H1 (cell line): ENCODE measurements around the gene TMEM185A. TPM values are rescaled to one million over a fixed set of nuclear protein-coding genes. Genes with fewer than 3 reads are reported as not detected.
"Not testable (repeated sequence)": the region's sequence is repeated elsewhere in the genome, so short reads cannot be mapped to it uniquely, and the experiment has no call there.

ENCODE experiments used
- CTCF ChIA-PET: fragments of 300-600 bp; sonication (Branson Sonifier 250); formaldehyde crosslinking; loops from one replicate; lab custom pipeline; 2021; ENCODE audit not compliant: partially characterized antibody; lab: Charles Lee
- POLR2A ChIA-PET: fragments of 300-600 bp; sonication (Branson Sonifier 250); formaldehyde crosslinking; loops from one replicate; lab custom pipeline; 2021; ENCODE audit warnings: inconsistent platforms; ENCODE audit not compliant: partially characterized antibody; lab: Charles Lee
- DNase-seq, 2 experiments: peaks; one replicate each; pipeline versions ENCODE4 v3.0.0 to v3.0.0-alpha.2; 2010 to 2022; ENCODE audit warnings: low spot score in 2 of 2, low read depth in 1 of 2, mixed read lengths in 1 of 2
- FAIRE-seq: peaks from 2 replicates; lab custom pipeline; 2011; peaks lifted over from hg19 to GRCh38; lab: Jason Lieb, UNC
- H2AFZ ChIP-seq: 2 replicates; pipeline ENCODE4 v1.8.1; 2012; ENCODE audit warnings: low read length, inconsistent platforms
- H2AK5ac ChIP-seq: 2 replicates; pipeline ENCODE4 v1.6.1; 2013; ENCODE audit warnings: low read depth, low read length
- H2BK120ac ChIP-seq: replicated peaks from 2 replicates; pipeline ENCODE3; 2013; ENCODE audit warnings: low read depth, low read length, inconsistent platforms
- H2BK12ac ChIP-seq: 2 replicates; pipeline ENCODE4 v1.6.1; 2013; ENCODE audit warnings: low read depth, low read length
- H2BK15ac ChIP-seq: 2 replicates; pipeline ENCODE4 v1.6.1; 2013; ENCODE audit warnings: low read length
- H2BK20ac ChIP-seq: 2 replicates; pipeline ENCODE4 v1.6.1; 2013; ENCODE audit warnings: low read length
- H2BK5ac ChIP-seq: 2 replicates; pipeline ENCODE4 v1.6.1; 2013; ENCODE audit warnings: low read depth, low read length
- H3K14ac ChIP-seq: 2 replicates; pipeline ENCODE4 v1.6.1; 2013; ENCODE audit warnings: inconsistent platforms; ENCODE audit not compliant: insufficient read length
- H3K18ac ChIP-seq: 2 replicates; pipeline ENCODE4 v1.6.1; 2013; ENCODE audit warnings: low read length; ENCODE audit errors: extremely low read depth
- H3K23ac ChIP-seq: 2 replicates; pipeline ENCODE4 v1.6.1; 2013; ENCODE audit warnings: inconsistent platforms; ENCODE audit not compliant: insufficient read length
- H3K23me2 ChIP-seq: 2 replicates; pipeline ENCODE4 v1.6.1; 2013; ENCODE audit warnings: low read depth, low read length
- H3K27ac ChIP-seq: 2 replicates; pipeline ENCODE4 v1.6.1; 2011; ENCODE audit warnings: low read depth, low read length, inconsistent platforms
- H3K27me3 ChIP-seq, 4 experiments: replicated peaks in 1 of 4; 1 replicate in 1 of 4; 2 replicates in 3 of 4; pipeline versions ENCODE4 v1.6.1 to v1.8.1; 2011 to 2013; ENCODE audit warnings: low read length in 3 of 4, mild to moderate bottlenecking in 3 of 4, inconsistent platforms in 2 of 4, mixed read lengths in 2 of 4, moderate library complexity in 1 of 4; ENCODE audit not compliant: control insufficient read depth in 3 of 4, insufficient read depth in 3 of 4; ENCODE audit errors: extremely low read depth in 1 of 4
- H3K36me3 ChIP-seq, 4 experiments: 2 replicates each; pipeline versions ENCODE4 v1.6.1 to v1.8.1; 2011 to 2013; ENCODE audit warnings: mild to moderate bottlenecking in 4 of 4, low read length in 3 of 4, moderate library complexity in 2 of 4, control low read depth in 1 of 4, inconsistent platforms in 1 of 4; ENCODE audit not compliant: insufficient read depth in 4 of 4, control insufficient read depth in 2 of 4
- H3K4ac ChIP-seq: replicated peaks from 2 replicates; pipeline ENCODE3; 2013; ENCODE audit warnings: low read length, low read depth, mixed read lengths, inconsistent platforms; ENCODE audit not compliant: insufficient read length
- H3K4me1 ChIP-seq, 4 experiments: replicated peaks in 1 of 4; 1 replicate in 1 of 4; 2 replicates in 3 of 4; pipeline versions ENCODE4 v1.6.1 to v1.8.1; 2011 to 2013; ENCODE audit warnings: low read length in 3 of 4, inconsistent platforms in 2 of 4, mixed read lengths in 1 of 4; ENCODE audit not compliant: insufficient read depth in 4 of 4, control insufficient read depth in 3 of 4
- H3K4me2 ChIP-seq, 2 experiments: 2 replicates each; pipeline versions ENCODE4 v1.6.1 to v1.8.1; 2011 to 2013; ENCODE audit warnings: low read depth in 2 of 2, low read length in 2 of 2, control low read depth in 1 of 2, inconsistent platforms in 1 of 2, mild to moderate bottlenecking in 1 of 2; ENCODE audit not compliant: insufficient read depth in 1 of 2
- H3K4me3 ChIP-seq, 4 experiments: fragments of 200-600, 300-600 bp in 1 of 4; sonication (generic), shearing (Covaris generic), sonication (Bioruptor Twin) in 1 of 4; 2 replicates each; pipeline versions ENCODE4 v1.5.1 to v1.8.1; 2011 to 2016; ENCODE audit warnings: low read length in 4 of 4, low read depth in 3 of 4, control low read depth in 2 of 4, inconsistent platforms in 2 of 4, mild to moderate bottlenecking in 2 of 4, mixed read lengths in 1 of 4, moderate library complexity in 1 of 4; ENCODE audit not compliant: insufficient read depth in 2 of 4; ENCODE audit errors: extremely low read depth in 1 of 4
- H3K56ac ChIP-seq: replicated peaks from 2 replicates; pipeline ENCODE3; 2013; ENCODE audit warnings: low read depth, mild to moderate bottlenecking, mixed read lengths, low read length, inconsistent platforms; ENCODE audit not compliant: insufficient read length
- H3K79me1 ChIP-seq: 2 replicates; pipeline ENCODE4 v1.6.1; 2013; ENCODE audit warnings: low read depth, low read length, control low read depth
- H3K79me2 ChIP-seq, 2 experiments: 2 replicates each; pipeline versions ENCODE4 v1.6.1 to v1.8.1; 2012 to 2013; ENCODE audit warnings: low read length in 2 of 2, mild to moderate bottlenecking in 2 of 2, inconsistent platforms in 1 of 2; ENCODE audit not compliant: insufficient read depth in 2 of 2, control insufficient read depth in 1 of 2
- H3K9ac ChIP-seq, 4 experiments: replicated peaks in 1 of 4; 1 replicate in 1 of 4; 2 replicates in 3 of 4; pipeline versions ENCODE4 v1.6.1 to v1.8.1; 2011 to 2013; ENCODE audit warnings: low read depth in 3 of 4, low read length in 3 of 4, control low read depth in 2 of 4, mild to moderate bottlenecking in 2 of 4, moderate library complexity in 2 of 4, inconsistent platforms in 1 of 4; ENCODE audit errors: extremely low read depth in 1 of 4
- H3K9me3 ChIP-seq, 2 experiments: 2 replicates each; pipeline versions ENCODE4 v1.6.1 to v1.8.1; 2012 to 2013; ENCODE audit warnings: mild to moderate bottlenecking in 2 of 2, moderate library complexity in 2 of 2, control low read depth in 1 of 2, inconsistent platforms in 1 of 2, low read depth in 1 of 2, low read length in 1 of 2, mixed read lengths in 1 of 2; ENCODE audit not compliant: insufficient read depth in 2 of 2
- H4K20me1 ChIP-seq, 2 experiments: replicated peaks in 1 of 2; 2 replicates each; pipeline versions ENCODE3 to v1.8.1; 2011 to 2013; ENCODE audit warnings: inconsistent platforms in 2 of 2, low read length in 2 of 2, mild to moderate bottlenecking in 1 of 2; ENCODE audit not compliant: insufficient read depth in 2 of 2, control insufficient read depth in 1 of 2
- H4K5ac ChIP-seq: 2 replicates; pipeline ENCODE4 v1.6.1; 2013; ENCODE audit warnings: low read length, low read depth, mixed read lengths, inconsistent platforms; ENCODE audit not compliant: insufficient read length
- H4K8ac ChIP-seq: 2 replicates; pipeline ENCODE4 v1.8.0; 2013; ENCODE audit warnings: mild to moderate bottlenecking, moderate library complexity, low read length, inconsistent platforms; ENCODE audit not compliant: insufficient read depth; ENCODE audit errors: extremely low read depth
- H4K91ac ChIP-seq: replicated peaks from 2 replicates; pipeline ENCODE3; 2013; ENCODE audit warnings: low read length, mixed read lengths, inconsistent platforms; ENCODE audit not compliant: insufficient read length
- WGBS, 2 experiments: shearing (Covaris generic) in 1 of 2; methylation state at CpG; one replicate each; pipeline versions ENCODE4 v1.1.6 to v1.1.7; 2013 to 2015; ENCODE audit warnings: low lambda C conversion rate in 2 of 2, mixed read lengths in 2 of 2, inconsistent platforms in 1 of 2, low coverage in 1 of 2, missing lambda C conversion rate in 1 of 2; ENCODE audit not compliant: insufficient replicate concordance in 2 of 2, insufficient coverage in 1 of 2, insufficient read length in 1 of 2; ENCODE audit errors: extremely low coverage in 1 of 2, missing lambda C conversion rate in 1 of 2; 5-methylcytosine and 5-hydroxymethylcytosine counted together
- polyA plus RNA-seq, 7 experiments: library from polyadenylated mRNA; depleted of rRNA in 3 of 7; stranded (reverse) in 5 of 7; unstranded in 2 of 7; fragments of >200 nt in 5 of 7; fragments of 200-250 nt in 2 of 7; gene quantifications; 1 replicate in 5 of 7; 2 replicates in 1 of 7; 4 replicates in 1 of 7; pipeline versions ENCODE4 v1.2.1 to v1.2.3, GENCODE V29; 2011 to 2013; ENCODE audit warnings: missing spikeins in 2 of 7, mixed read lengths in 2 of 7
- total RNA-seq: library from RNA; stranded (reverse); fragmentation: NEBNext Ultra II Directional; extraction: Animal tissue kit (Norgen Biotek cat#: 25700); gene quantifications from 2 replicates; pipeline ENCODE4 v1.2.1, GENCODE V29; 2021

TMEM185A gene
- total and polyA plus RNA-seq, 2 of the 8 experiments (the other 6 are each of a cell fraction or from before 2014, with no cell fraction given): 15.0 to 26.5 TPM

GRCh38 chrX:149550454-149550853 lies 81.1 kb downstream of the TMEM185A start:
- CTCF ChIA-PET, H3K9ac ChIP-seq, DNase-seq, H3K79me2 ChIP-seq, H4K20me1 ChIP-seq, H3K56ac ChIP-seq, POLR2A ChIA-PET, H3K4me1 ChIP-seq, H3K79me1 ChIP-seq, H2BK12ac ChIP-seq, H3K27ac ChIP-seq, H2BK20ac ChIP-seq, H2AK5ac ChIP-seq, H3K18ac ChIP-seq, H3K9me3 ChIP-seq, H4K8ac ChIP-seq, H3K36me3 ChIP-seq, H2BK15ac ChIP-seq, H3K27me3 ChIP-seq, H4K5ac ChIP-seq, H2BK120ac ChIP-seq, H3K4me2 ChIP-seq, H3K4ac ChIP-seq, H3K23me2 ChIP-seq, H4K91ac ChIP-seq, H3K14ac ChIP-seq, H2BK5ac ChIP-seq, H3K23ac ChIP-seq, H2AFZ ChIP-seq, H3K4me3 ChIP-seq: not testable (repeated sequence)
- no CpG with 5 or more reads among the region's 1 CpG for WGBS, 2 experiments
- peak; percentile 94 for FAIRE-seq

GRCh38 chrX:149549701-149550100 lies 81.9 kb downstream of the TMEM185A start, which contains the start of gene HSFX3:
HSFX3 (minus strand) TSS chrX:149549924; CDS start chrX:149549852, 72 bp downstream.
- H3K79me2 ChIP-seq, H3K36me3 ChIP-seq, H4K20me1 ChIP-seq, H3K18ac ChIP-seq, H2BK5ac ChIP-seq, H3K79me1 ChIP-seq, H3K9me3 ChIP-seq, H3K27me3 ChIP-seq, H3K4ac ChIP-seq, H3K23me2 ChIP-seq, H4K91ac ChIP-seq, H3K56ac ChIP-seq, POLR2A ChIA-PET, FAIRE-seq, DNase-seq, H2BK20ac ChIP-seq, H2AK5ac ChIP-seq, H2AFZ ChIP-seq, H2BK120ac ChIP-seq, CTCF ChIA-PET, H3K4me3 ChIP-seq, H2BK12ac ChIP-seq, H3K23ac ChIP-seq, H2BK15ac ChIP-seq, H4K8ac ChIP-seq, H4K5ac ChIP-seq, H3K14ac ChIP-seq, H3K9ac ChIP-seq, H3K27ac ChIP-seq, H3K4me2 ChIP-seq, H3K4me1 ChIP-seq: not testable (repeated sequence)
- no CpG with 5 or more reads among the region's 6 CpGs for WGBS, 2 experiments
